CD4-positive, alpha-beta T cell treated with Interleukin-1 beta for 1 hour (primary cell): Measurements from ENCODE around the gene PIK3R4.

ENCODE experiments used
- DNase-seq, 2 donors: peaks; one replicate each; pipeline ENCODE4 v3.0.0-alpha.2; 2020 to 2022

PIK3R4 gene

DNA sequence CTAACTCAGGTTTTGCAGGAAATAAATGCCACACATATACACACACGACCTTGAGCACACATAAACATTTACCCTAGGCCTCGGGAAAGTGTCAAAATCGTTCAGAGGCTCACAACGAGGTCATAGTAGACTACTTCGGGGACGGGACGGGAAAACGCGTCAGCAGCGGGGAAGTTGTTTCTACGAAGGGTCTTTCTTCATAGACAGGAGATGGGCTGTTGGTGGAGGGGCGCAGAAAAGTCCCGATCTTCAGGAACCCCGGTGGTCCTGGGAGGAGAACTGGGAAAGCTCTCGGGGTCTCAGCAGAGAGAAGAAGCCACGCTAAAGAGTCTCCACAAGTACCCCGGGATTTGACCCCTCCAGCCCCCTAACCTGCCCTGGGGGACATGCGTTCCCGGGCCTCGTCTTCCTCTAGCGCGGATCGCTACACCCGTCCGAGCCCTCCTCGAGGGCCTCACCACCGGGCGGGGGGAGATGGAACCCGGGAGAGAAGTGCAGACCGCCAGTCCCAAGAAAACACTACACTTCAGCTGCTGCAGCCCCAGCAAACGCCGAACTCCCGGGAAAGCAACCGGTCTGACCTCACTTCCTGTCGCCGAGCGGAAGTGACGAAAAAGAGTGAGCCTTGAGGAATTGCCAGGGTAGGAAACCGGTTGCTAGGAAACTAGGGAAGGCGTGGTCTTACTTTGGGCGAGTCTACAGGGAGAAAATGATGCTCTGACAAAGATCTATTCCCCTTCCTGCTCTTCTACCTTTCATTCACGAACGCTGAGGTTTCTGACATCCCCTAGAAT lies at the start of gene PIK3R4:
PIK3R4 (minus strand) TSS at position 584 of the 794 bp plus-strand sequence. CDS start 1,611 bp downstream, outside the sequence.
- DNase-seq: peak; percentile 97 to 98

DNA sequence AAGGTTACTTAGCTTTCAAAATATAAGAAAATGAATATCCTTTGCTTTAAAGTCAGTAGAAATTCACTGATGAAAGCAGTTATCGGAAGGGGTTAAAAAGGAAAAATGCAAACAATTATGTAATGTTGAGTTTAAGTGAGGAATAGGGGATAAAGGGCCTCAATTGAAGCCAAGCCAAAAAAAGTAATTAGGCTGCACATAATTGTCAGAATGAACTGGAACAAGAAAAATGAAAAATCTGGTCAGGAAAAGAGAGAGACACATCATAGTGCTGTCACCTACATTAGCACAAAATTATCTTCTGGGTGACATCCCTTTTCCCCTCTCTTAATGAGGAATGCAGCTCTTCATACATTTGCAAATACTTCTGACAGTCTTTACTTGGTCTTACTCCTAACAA lies 48.8 kb upstream of the PIK3R4 start:
- no peak for DNase-seq

DNA sequence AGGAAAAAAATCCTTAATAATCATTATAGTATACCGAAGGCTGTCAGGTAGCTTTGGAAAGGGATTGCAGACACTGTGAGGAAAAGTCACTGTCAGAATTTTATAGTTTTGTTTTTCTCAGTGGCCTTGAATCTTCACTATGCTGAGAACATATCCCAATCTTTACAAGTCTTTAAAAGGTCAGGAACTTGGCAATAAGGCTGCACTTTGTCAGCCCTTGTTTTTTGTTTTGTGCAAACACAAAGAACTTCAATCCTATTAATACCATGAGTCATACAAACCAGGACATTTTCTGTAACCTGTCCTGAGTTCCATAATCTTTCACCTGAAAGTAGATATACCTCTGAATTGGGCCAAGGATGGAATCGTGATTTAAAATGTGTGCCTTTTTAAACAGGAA lies 45.6 kb upstream of the PIK3R4 start:
- DNase-seq: no peak

DNA sequence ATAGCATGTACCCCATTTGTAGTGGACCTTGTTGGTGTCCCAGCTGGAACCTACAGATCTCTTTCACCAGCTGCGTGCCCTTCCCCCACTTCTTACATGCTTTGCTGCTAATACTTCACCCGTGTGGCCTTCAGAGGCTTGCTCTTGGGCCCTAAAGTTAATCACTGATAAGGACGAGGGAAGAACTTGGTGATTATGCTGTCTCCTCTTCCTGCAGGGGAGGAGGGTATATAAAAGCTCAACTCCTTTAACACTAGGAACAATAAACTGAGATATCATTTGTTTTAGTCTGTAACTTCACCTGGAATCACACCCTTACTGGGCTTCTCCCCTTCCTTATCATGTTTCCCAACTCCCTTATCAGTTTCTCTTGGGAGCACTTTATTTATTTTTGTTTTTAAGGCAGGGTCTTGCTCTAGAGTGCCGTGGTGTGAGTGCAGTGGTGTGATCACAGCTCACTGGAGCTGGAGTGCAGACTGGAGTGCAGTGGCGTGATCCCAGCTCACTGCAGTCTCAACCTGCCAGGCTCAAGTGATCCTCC lies 43.2 kb upstream of the PIK3R4 start:
- DNase-seq: no peak

DNA sequence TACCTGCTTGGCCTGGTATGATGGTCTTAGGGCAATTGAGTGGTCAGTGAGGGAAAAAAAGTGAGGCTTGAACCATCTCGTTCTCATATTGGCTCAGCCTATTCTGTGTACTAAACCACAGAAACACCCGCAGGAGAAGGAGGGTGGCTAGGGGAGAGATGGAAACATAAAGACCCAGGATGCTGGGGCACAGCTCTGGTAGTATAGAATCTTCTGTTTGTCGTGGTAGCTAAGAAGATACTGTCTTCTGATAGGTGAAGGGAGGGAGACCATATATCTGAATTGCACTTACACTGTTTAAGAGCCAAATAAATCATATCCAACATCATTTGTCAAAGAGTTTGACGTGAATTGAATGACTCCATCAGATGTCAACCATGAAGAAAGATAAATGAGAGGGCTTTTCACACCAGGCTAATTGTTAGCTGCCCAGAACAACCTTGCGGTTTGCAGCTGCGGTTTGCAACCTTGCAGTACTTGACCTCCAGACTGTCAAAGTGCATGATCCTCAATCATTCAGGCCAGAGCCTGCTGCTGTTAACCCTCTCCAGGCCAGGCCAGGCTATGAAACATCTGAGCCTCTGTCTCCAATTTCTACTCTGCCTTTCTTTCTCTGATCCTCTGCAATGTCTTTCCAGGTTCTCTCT lies 40.9 kb upstream of the PIK3R4 start:
- no peak for DNase-seq

DNA sequence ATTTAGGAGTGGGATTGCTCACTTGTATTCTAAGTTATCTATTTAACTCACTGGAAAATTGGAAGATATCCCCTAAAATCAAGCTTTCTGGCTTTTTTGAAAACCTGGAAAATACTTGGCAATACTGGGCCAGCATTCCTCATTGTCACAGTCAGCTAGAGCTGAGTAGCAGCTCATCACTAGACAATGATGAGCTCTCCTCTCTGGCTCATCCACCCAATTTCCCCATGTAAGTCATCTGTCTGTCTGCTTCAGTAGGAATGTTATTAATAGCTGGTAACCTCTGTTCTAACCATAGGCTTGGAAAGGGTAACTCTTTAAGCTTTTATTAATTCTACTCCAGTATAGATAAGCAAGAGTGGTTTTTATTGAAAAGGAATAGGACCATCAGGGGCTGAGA lies 39.7 kb upstream of the PIK3R4 start:
- no peak for DNase-seq

DNA sequence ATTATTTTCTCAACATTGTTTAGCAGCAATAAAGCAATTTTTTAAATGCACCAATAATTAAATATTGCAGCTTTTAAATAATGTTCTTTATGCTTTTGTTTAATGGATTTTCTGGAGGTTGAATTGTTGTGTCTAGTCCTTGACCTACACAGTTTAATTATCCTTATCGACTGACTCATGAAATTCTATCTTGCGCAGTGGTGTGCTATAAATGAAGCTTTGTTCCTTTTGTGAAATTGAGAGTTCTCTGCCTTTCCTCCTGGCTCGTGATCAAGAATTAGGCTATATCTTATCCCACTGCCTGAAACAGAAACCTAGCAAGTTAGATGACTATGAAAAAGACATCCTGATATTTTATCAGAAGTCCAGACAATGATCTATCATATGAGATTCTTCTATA lies 37.0 kb upstream of the PIK3R4 start:
- DNase-seq: no peak

DNA sequence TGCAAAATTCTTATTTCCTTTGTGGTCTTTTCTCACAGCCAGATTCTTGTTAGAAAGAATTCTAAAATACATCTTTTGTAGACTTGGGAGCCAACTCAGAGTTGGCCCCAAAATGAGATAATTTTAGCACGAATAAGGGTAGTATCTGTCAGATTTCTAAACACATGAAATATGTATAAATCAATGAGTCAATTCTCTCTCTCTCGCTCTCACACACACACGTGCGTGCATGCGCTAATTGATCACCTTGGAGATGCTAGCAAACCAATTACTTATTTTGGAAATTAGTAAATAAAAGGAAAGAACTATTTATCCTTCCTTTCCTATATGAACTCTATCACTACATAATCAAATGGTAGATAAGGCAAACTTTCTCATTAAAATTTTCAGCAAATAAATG lies 32.9 kb upstream of the PIK3R4 start:
- no peak for DNase-seq

DNA sequence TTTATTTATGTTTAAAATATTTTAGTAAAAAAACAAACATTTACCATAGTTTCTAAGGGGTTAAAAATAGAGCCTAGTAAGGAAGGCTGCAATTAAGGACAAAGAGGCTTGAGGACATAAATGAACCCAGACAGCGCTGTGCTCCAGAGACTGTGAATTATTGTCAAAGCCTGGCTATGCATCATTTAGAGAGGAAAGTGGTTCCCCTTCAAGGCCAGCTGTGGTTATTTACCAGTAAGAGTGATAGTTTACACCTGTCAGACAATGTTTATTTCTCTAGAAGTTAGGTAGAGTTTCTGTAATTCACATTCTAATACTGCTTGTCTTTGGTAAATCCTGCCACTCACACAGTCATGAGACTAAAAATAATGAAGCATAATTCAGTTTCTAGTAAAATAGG lies 32.4 kb upstream of the PIK3R4 start:
- DNase-seq: no peak

DNA sequence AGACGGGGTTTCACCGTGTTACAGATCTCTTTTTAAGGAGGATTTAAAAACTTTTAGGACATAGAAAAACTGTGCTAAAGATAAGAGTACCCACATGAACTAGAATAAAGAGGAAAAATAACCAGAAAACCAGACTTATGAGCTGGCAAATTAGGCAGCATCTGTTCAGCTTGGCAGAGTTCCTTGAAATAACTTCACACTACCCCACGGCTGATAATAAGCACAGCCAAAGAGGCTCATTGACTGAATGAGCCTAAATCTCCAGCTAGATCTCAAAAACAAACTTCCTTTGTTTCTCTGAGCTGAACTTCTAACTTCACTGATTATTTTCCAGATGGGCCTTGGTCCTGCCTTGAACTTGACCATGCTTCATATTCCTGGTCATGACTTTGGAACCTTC lies 26.7 kb upstream of the PIK3R4 start:
- no peak for DNase-seq

DNA sequence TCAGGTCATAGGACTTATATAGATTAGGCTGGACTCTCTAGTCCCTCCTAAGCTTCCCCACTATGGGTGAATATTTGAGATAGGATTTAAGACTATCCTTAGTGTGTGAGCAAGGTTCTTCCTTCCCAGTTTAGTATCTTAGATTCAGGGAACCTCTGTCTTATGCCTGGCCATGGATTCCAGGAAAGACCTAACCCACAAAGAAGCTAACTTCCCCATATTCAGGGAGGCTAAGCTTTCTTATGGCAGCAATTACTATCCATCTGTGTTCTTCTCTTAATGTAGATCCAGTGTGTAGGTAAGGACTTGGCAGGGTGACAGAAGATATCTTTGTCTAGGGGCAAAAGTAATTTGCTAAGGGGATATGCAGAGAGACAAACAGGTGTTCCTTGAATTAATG lies 25.5 kb upstream of the PIK3R4 start:
- no peak for DNase-seq

DNA sequence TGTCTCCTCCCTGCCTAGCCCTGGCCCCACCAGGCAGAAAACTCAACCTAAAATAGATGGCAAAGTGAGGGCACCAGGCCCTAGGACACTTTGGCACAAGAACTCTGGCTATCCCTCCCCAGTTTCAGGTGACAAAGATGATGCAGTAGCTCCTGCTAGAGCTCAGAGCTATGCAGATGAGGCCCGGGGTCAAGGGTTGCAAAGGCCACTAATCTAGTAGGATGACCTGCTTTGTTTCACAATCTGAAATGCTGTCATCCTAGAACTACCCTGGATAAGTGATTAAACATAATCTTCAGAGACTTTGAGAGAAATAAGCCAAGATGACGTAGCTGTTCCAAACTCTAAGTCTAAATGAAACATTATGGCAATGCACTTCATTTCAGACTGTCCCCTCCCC lies 24.0 kb upstream of the PIK3R4 start:
- no peak for DNase-seq

DNA sequence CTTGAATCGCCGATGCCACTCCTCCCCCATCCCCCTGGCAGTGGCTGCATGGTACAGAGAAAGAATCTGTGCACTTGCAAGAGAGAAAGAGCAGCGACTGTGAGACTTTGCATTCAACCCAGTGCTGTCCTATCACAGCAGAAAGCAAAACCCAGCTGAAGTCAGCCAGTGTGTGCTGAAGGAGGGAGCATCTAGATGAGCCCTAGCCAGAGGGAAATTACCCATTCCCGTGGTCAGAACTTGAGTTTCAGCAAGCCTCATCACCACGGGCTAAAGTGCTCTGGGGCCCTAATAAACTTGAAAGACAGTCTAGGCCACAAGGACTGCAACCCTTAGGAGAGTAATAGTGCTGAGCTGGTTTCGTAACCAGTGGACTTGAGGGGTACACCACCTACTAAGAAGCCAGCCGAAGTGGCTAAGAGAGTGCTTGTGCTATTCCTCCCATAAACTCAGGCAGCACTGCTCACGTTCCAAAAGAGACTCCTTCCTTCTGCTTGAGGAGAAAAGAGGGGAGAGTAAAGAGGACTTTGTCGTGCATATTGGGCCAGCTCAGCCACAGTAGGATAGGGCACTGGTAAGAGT lies 15.2 kb upstream of the PIK3R4 start:
- DNase-seq: no peak

DNA sequence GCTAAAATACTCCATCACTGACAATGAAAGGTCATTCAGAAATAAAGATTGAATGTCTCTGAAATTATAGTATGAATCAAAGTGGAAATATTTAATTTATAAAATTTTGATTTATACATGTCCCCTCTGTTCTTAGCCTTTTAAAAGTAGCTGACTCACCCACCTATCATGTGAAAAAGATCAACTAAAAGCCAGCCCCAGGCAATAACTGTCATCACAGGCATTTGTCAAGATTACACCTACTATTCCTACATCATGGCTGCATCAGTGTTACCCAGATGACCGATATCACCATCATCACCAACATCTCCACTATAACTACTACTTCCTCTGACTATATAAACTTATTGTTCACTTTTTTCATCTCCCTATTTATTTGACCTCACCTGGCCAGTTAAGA lies 14.3 kb upstream of the PIK3R4 start:
- DNase-seq: no peak

DNA sequence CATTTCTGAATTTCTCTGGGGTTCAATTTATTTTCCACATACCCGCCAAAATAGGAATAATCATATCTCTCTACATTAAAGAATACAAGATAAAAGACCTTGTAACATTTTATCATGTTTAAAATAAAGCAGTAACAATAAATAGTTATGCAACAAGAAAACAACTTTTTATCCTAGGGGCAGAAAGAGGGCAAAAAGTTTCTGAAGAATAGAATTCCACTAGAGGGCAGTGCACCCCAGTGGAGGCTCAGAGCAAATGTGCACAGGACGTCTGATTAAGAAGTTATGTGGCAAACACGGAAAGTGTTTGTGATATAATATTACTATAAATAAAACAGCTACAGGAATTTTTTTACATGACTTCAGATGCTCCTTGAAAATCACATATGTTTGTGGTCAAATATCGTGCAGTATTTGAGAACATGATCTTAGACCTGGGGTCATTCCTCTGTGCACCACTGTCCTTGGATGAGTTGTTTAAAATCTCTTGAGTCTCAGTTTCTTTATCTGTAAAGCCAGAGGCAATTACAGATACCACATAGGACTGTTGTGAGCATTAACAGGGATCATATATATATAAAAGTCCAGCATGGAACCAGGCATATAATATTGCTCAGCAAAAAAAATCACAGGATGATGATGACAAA lies 13.2 kb upstream of the PIK3R4 start:
- peak; percentile 49 to 70 for DNase-seq

DNA sequence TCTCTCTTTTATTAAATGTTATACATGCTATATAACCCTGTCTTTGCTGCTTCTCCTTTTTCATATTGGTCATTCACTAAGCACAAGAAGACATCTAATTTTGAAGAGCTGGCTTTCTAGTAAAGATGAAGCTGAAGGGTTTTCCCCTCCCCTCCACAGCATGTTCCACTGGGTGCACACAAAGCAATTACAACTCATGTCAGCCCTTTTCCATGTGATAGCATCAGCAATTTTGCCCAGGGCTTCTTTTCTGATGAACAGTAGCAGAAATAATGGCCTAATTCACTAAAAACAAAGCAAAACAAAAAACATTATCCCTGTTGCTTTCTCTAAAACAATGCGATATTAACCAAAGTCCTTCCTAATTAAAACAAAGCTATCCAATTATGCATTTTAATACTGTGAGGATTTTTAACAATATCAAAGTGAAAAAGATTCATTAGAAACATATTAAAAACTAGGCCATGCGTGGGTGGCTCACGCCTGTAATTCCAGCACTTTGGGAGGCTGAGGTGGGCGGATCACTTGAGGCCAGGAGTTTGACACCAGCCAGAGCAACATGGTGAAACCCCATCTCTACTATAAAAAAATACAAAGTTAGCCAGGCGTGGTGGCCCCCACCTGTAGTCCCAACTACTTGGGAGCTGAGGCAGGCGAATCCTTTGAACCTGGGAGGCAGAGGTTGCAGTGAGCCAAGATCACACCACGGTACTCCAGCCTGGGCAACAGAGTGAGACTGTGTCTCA lies 12.2 kb upstream of the PIK3R4 start:
- no peak for DNase-seq

DNA sequence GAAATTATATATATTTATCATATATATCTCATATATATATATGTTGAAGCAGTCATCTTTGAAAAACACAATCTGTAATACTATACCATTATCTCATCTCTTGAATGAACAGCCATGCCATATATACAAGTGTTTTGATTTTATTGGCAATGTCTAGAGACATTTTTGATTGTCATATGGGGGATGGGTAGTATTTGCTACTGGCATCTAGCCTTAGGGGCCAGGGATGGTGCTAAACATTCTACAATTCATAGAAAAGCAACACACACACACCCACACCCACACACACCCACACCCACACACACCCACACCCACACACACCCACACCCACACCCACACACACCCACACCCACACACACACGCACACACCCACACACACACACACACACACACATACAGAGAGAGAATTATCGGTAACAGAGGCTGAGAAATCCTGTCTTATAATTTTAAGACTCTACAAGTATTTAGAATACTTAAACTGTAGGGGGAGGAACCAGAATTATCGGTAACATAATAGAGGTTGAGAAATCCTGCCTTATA lies 11.1 kb upstream of the PIK3R4 start:
- DNase-seq: no peak

DNA sequence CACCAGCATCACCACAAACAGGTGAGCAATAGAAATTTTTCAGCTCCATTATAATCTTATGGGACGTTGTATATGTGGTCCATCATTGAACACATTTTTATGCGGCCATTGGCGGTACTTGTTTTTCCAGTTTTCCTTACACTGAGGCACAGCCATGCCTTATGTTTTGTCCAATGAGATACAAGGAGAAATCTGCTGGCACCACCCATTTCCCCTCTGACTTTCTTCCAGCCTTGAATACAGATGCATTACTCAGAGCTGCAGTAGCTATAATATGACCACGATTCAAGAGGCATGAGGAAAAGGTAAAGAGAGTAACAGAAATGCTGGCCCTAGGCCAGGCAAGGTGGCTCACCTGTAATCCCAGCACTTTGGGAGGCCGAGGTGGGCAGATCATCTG lies 9.0 kb upstream of the PIK3R4 start:
- DNase-seq: no peak

DNA sequence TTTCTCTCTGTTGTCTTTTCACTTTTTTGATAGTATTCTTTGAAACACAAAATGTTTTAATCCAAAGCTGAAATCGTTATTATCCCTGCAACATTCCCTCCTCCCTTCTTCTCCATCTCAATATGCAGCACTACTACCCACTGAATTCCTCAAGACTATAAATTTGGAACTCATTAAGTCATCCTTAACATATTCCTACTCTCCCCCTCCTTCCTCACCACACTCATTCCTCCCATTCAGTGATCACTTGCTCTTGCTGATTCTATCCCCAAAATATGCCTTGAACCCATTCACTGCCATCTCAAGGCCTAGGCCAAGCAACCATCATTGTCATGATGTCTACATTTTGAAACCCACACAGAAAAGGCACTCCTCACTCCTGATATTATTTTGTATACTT lies 2.4 kb upstream of the PIK3R4 start:
- no peak for DNase-seq

DNA sequence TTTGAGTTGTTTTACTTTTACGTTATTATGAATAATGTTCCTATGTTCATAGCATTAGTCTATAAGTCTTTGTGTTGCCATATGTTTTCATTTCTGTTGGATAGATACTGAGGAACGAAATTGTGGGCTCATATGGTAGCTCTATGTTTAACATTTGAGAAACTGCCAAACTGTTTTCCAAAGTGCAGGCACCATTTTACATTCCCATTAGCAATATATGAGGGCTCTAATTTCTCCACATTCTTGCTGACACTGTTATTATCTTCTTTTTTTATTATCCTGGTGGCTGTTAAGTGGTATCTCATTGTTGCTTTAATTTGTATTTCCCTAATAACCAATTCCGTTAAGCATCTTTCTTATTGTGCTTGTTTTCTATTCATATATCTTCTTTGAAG lies 1.8 kb upstream of the PIK3R4 start:
- DNase-seq: no peak

DNA sequence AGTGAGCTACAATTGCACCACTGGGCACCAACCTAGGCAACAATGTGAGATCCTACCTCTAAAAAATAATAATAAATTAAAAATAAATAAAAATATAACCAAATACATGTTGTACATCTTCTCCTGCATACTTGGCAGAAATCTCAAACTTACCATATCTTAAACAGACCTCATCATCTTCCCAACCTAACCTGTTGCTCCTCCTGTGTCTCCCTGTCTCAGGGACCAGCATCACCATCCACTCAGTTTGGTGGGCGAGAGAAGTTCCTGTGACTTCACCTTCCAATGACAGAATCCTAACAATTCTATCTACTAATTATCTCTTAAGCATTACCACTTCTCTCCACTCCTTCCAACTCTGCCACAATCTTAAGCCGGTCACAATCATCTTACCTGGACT lies 3.3 kb downstream of the PIK3R4 start:
- no peak for DNase-seq

DNA sequence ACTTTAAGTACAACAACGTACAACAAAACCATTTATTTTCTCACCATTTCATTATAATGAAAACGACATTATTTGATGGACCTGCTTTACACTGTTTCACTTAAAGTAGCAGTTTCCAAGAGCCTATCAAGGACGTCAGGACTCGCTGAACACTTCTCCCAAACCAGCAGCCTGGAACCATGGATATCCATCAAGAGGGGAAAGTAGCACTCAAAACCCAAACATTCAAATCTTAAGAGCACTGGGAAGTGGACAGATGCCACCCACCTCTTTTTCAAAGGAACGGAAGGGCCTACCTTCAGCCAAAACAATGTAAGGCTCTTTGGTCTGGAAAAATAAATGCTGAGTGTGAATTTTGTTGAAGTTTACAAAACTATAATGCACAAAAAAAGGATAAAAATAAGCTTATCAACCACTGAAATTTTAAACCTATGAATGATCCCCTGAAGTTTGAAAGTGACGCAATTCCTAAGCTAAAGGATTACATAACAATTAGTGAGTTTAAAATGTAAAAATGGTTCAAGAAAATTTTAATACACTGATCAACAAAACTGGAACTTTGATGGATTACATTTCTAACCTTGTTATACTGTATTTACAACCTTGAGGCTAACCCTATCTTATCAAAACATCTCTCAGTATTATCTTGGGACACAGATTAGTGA lies 4.6 kb downstream of the PIK3R4 start:
- DNase-seq: no peak
